GM12801 (cell line): ENCODE results near the gene SRGAP1.

Source experiments
- CTCF ChIP-seq: IDR thresholded peaks from one replicate; pipeline ENCODE4 v1.5.1; 2011; ENCODE audit warnings: control low read depth; ENCODE audit not compliant: insufficient read length; ENCODE audit errors: extremely low read depth

The SRGAP1 gene

DNA sequence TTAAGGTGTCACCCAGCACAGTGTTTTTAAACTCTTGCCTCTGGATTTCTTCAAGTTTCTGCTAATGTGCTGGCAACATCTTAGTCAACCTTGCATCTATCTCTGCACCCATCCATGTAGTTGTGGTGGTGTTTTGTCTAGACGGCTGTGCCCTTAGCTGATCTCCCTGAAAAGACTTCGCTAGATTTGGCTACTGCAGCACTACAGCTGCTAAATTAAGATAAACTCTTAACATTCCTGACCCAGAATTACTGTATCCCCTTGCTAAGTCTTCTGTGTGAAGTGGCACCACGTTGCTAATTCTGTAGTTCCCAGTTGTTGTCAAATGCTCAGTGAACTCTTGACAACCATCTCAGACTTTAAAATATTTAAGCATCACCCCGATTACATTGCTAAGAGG lies 66.8 kb downstream of the SRGAP1 start:
- TF ChIP-seq CTCF = no peak

DNA sequence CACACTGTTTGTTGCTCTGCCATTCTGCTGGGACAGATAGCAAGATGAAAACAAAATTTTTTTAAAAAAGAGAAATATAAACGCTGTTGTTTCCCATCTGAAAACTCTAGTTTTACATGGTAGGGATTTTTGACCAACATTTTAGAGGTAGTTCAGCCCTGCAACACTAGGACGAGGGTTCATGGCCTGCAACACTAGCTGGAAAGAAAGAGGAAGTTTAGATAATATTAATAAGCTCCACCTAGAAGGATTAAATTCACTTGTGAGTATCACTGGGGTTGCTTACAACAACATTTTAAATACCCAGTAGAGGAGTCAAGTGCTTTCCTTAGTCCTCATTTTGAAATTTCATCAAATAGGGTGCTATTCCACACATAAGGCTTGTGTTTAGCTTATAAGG lies 68.2 kb downstream of the SRGAP1 start:
- no peak for TF ChIP-seq CTCF

DNA sequence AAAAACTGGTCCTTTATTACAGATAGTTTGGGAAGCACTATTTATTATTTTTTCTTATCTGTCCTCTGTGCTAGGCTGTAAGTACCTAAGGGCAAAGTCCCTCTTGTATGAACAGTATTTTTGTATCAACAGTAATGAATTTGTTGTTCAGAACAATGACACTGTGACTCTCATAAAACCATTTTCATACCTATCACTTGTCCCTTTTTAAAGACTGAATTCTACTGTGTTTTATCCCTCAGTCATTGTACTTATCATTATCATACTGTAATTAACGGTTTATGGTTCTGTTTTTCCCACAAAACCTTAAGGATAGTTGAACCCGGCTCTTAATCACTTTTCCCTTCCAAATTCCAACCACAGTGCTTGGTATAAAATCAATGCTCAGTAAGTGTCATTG lies 69.4 kb downstream of the SRGAP1 start:
- no peak for TF ChIP-seq CTCF

GRCh38 chr12:63915105-63915800 lies 70.8 kb downstream of the SRGAP1 start:
- no peak for TF ChIP-seq CTCF

DNA sequence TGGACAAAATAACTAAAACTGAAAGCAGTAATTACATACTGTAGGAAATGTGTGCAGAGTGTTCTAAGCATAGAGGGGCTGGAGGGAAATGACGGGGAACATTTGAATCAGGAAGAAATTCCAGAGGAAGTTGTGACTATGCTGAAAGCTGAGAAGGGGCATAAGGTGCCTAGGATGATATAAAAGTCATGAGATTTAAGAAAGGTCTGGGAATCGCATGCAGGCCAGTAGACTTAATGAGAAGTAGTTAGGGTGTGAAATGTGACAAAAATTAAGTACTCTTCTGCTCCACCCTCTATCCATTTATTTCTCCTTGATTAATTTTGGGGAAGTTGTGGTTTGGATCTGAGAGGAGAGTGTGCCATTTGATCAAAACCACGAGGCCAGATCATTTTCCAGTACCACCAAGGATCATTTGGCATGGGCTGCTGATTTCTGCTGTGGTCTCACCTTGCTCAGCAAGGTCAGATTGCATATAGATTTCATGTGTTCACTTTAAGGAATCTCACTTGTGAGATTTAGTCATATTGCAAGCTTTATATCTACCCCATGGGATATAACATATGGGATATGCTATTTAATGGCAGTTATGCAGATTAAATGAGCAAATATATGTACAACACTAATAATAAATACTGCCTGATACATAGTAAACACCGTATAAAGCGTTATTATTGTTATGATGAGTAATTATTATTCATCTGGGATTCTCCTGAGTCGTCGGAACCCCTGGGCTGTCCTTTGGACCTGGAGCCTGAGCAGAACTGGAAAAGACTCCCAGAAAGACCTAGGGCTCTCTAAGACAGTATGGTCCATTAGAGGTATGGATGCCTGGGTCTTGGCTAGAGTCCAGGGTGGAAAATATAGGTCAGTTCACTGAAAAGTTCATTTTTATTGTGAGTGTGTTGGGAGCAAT lies 72.3 kb downstream of the SRGAP1 start:
- TF ChIP-seq CTCF = no peak

- no peak for TF ChIP-seq CTCF
Measured at GRCh38 chr12:63917477-63917862, 73.0 kb downstream of the SRGAP1 start.

DNA sequence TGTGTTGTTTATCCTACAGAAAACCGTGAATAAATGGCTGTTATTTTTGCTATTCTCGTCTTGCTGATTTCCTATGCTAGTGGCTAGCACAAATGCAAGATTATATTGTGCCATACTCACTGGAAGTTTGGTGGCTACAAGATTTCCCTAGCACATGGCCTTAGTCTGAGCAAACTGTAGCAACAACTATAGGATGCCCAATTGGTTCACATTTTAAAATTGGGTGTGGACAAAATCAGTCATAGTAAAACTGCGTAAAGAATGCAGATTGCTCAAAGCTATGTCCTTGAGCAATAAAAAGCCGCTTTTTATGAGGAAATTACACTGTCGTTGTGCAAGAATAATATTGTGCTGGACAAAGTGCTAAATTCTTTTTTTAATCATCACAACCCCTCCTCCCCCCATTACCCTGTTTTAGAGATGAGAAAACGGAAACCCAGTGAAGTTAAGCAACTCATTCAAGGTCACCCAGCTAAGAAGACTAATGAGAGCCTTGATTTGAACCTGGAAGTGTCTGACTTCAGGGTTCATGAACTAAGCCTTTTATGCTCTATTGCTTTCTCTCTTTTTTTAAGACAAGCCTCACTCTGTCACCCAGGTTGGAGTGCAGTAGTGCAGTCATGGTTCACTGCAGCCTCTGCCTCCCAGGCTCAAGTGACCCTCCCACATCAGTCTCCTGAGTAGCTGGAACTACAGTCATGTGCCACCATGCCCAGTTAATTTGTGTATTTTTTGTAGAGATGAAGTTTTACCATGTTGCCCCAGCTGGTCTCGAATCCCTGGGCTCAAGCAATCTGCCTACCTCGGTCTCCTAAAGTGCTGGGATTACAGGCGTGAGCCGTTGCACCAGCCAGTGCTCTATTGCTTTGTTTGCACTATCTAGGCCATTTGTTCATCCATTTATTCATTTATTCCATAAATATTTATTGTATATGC lies 73.6 kb downstream of the SRGAP1 start:
- TF ChIP-seq CTCF = no peak
